Thoracic aorta (tissue), 2 donors: ENCODE measurements around the gene NOL4L. TPM values are rescaled to one million over a fixed set of nuclear protein-coding genes. Genes with fewer than 3 reads are reported as not detected.

ENCODE experiments used
- ATAC-seq: fragments of 150-250 bp; one replicate; pipeline ENCODE4 v1.8.0; 2017; ENCODE audit warnings: low read depth; ENCODE audit not compliant: insufficient number of reproducible peaks, low FRiP score
- DNase-seq: peaks from one replicate; pipeline ENCODE4 v3.0.0-alpha.2; 2020; ENCODE audit warnings: low spot score
- H3K27ac ChIP-seq, 2 donors: fragments of 200-600 bp; sonication (generic); 1 replicate in 1 of 2; 2 replicates in 1 of 2; pipeline ENCODE4 v1.5.1; 2016; ENCODE audit warnings: mild to moderate bottlenecking in 2 of 2, moderate library complexity in 2 of 2
- H3K27me3 ChIP-seq: fragments of 200-600 bp; sonication (generic); replicated peaks from 2 replicates; pipeline ENCODE4 v1.6.0; 2016; ENCODE audit warnings: mild to moderate bottlenecking; ENCODE audit not compliant: insufficient read depth
- H3K36me3 ChIP-seq: fragments of 200-600 bp; sonication (generic); one replicate; pipeline ENCODE4 v1.5.1; 2016
- H3K4me1 ChIP-seq, 2 donors: fragments of 200-600 bp; sonication (generic); 1 replicate in 1 of 2; 2 replicates in 1 of 2; pipeline versions ENCODE4 v1.5.1 to v1.6.0; 2016; ENCODE audit warnings: low read depth in 2 of 2, mild to moderate bottlenecking in 1 of 2; ENCODE audit not compliant: control insufficient read depth in 1 of 2
- H3K4me3 ChIP-seq: fragments of 200-600 bp; sonication (generic); 2 replicates; pipeline ENCODE4 v1.5.1; 2016; ENCODE audit warnings: mild to moderate bottlenecking
- H3K9me3 ChIP-seq: fragments of 200-600 bp; sonication (generic); 2 replicates; pipeline ENCODE4 v1.5.1; 2016
- total RNA-seq, 2 donors: library from RNA; depleted of rRNA; stranded (reverse); fragments of >200 nt; gene quantifications; one replicate each; pipeline versions ENCODE4 v1.1.0 to v1.2.3, GENCODE V29; 2016
- TF ChIP-seq, protein P1 (sequence below): fragments of 200-600 bp; sonication (generic); IDR thresholded peaks from one replicate; pipeline ENCODE4 v1.5.1; 2019; ENCODE audit warnings: antibody characterized with exemption

The NOL4L gene
- total RNA-seq, 2 donors from 2014 or later = 17.5 to 23.7 TPM

DNA sequence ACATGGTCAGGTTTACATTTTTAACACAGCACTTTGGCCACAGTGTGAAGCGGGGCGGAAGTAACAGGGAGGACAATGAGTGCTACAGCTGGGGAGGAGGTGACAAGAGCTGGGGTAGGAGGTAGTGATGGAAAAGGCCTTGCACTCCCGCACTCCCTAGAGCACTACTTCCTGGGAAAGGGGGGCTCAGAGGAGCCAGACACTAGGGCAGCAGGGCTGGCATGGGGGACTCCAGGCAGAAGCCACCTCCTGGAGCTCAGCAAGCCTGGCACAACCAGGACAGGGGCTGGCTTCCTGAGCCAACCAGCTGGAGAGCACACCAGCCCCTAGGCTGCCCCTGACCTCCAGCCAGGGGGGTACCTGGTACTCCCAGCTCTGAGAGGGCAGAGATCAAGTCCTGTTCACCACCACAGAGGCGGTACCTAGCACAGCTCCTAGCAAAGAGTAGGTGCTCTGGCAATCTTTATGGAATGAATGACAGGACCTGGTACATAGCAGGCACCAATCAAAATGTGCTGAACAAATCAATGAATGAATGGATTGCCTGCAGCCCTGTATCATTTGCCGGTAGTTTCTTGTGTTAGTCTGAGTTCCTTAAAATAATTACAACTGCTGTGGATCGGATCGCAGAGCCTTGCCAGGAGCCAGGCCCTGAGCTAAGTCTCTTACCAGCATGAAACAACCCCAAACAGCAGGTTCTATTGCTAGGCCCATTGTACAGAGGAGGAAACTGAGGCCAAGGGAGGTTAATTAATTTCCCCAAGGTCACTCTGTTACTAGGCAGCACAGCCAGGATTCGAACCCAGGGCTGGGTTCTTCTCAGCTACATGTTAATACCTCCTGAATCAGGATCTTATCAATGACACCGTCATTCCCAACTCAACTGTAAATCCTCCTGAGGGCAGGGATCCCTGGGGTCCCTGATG is 15.5 kb downstream of the NOL4L start:
- ATAC-seq = no peak
- no peaks in the 10 kb centered on the region for H3K4me1 ChIP-seq
- TF ChIP-seq, protein P1, sequence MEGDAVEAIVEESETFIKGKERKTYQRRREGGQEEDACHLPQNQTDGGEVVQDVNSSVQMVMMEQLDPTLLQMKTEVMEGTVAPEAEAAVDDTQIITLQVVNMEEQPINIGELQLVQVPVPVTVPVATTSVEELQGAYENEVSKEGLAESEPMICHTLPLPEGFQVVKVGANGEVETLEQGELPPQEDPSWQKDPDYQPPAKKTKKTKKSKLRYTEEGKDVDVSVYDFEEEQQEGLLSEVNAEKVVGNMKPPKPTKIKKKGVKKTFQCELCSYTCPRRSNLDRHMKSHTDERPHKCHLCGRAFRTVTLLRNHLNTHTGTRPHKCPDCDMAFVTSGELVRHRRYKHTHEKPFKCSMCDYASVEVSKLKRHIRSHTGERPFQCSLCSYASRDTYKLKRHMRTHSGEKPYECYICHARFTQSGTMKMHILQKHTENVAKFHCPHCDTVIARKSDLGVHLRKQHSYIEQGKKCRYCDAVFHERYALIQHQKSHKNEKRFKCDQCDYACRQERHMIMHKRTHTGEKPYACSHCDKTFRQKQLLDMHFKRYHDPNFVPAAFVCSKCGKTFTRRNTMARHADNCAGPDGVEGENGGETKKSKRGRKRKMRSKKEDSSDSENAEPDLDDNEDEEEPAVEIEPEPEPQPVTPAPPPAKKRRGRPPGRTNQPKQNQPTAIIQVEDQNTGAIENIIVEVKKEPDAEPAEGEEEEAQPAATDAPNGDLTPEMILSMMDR = no peak

GRCh38 chr20:32569018-32569379 is 16.1 kb downstream of the NOL4L start:
- TF ChIP-seq, protein P1 = no peak
- no peak for ATAC-seq
- no peaks in the 10 kb centered on the region for H3K4me1 ChIP-seq

More for the DNA sequence above, 15.5 kb downstream of the NOL4L start:
- no peak overlapping the region for H3K4me3 ChIP-seq
- no peaks in the 10 kb centered on the region for H3K36me3 ChIP-seq
- H3K9me3 ChIP-seq = no peaks in the 10 kb centered on the region
- H3K27ac ChIP-seq = no peak overlapping the region
- no peaks in the 10 kb centered on the region for H3K27me3 ChIP-seq
- DNase-seq = no peak

DNA sequence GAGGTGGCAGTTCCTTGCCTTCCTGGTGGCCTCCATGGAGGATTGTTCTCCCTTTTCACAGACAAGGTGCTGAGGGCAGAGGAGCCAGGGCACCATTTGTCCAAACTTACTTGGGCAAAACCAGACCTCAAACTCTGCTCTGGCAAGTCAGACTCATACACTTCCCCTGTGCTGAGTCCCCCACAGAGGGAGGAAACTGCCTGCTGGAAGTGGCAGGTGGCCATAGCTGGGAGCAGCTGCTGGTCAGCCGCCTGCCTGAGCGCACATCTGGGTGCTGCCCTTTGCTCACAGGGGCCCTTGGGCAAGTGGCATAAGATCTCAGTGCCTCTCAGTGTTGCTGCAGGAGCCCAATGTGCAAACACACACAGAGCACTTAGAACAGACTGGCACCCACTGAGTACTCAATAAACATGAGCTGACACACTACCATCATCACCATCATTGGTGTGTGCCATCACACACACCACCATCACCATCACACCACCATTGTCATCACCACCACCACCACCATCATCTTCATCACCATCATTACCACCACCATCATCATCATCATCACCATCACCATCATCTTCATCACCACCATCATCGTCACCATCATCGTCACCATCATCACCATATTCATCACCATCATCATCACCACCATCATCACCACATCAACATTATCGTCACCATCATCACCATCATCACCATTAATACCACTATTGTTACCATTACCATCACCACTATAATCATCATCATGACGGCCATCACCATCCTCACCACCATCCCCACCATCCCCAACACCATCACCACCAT is 17.6 kb downstream of the NOL4L start:
- DNase-seq (no peak), ATAC-seq (no peak)
- Histone ChIP-seq H3K9me3 (no peaks in the 10 kb centered on the region), H3K36me3 (no peaks in the 10 kb centered on the region), H3K4me1 (no peaks in the 10 kb centered on the region), H3K4me3 (no peak overlapping the region), H3K27ac (no peak overlapping the region), H3K27me3 (no peaks in the 10 kb centered on the region)
- TF ChIP-seq, protein P1 = no peak

More at GRCh38 chr20:32569018-32569379, 16.1 kb downstream of the NOL4L start:
- Histone ChIP-seq H3K9me3 (no peaks in the 10 kb centered on the region), H3K4me3 (no peak overlapping the region), H3K27ac (no peak overlapping the region), H3K27me3 (no peaks in the 10 kb centered on the region), H3K36me3 (no peaks in the 10 kb centered on the region)
- DNase-seq = no peak

DNA sequence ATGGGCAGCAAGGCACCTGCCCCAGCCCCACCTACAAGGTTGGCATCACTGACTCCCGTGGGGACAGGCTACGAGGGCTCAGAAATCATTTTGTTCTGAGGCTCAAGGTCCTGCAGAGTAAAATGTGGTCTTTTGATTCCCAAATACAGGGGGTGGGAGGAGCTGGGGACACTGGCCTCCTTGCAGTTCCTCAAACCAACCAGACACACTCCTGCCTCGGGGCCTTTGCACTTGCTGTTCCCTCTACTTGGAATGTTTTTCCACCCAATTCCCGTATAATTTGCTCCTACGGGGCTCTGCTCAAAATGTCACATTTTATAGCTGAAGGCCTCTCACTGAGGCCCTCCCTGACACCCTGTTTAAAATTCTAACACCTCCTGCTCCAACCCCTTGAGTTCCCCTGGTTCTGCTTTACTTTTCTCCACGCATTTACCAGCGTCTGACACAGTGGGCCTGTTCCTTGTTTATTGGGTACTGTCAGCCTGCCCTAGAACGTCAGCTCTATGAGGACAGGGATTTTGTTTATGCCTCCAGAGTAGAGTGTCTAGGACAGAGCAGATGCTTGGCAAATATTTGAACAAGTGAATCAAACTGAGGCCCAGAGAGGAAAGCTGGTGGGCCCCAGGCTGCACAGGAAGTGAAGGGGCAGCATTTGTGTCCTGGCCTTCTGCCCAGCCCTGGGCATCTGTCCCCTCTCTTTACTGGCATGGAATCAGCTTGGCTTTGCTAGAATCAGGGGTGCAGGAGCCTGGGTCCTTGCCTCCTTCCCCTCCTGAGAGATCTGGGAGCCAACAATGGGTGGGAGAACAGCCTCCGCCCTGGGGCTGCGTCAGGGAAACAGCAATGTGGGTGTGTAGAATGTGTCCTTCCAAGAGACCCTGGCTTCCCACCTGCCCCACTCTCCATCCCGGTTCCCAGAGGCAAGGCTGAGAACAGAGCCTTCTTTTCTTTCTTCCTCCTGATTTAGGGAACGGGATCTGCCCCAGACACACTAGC is 18.5 kb downstream of the NOL4L start:
- no peak for ATAC-seq

More for the DNA sequence above, 18.5 kb downstream of the NOL4L start:
- Histone ChIP-seq H3K36me3 (no peaks in the 10 kb centered on the region), H3K27ac (no peak overlapping the region), H3K4me3 (no peak overlapping the region), H3K27me3 (no peaks in the 10 kb centered on the region), H3K9me3 (no peaks in the 10 kb centered on the region), H3K4me1 (no peaks in the 10 kb centered on the region)
- no peak for DNase-seq
- TF ChIP-seq, protein P1 = no peak
